Gastrocnemius medialis (tissue), 4 donors: ENCODE data around the gene HPCAL4.

Experiments used
- POLR2A ChIP-seq, 2 donors: fragments of 450-650 bp; IDR thresholded peaks; one replicate each; pipeline ENCODE4 v1.6.1; 2017; ENCODE audit warnings: antibody characterized with exemption in 2 of 2, mild to moderate bottlenecking in 2 of 2, moderate library complexity in 2 of 2
- TF ChIP-seq, protein P1 (sequence below), 5 experiments: fragments of 450-650 bp in 3 of 5; fragments of 200-600 bp in 2 of 5; sonication (generic) in 2 of 5; IDR thresholded peaks in 4 of 5; conservative IDR thresholded peaks in 1 of 5; 1 replicate in 4 of 5; 2 replicates in 1 of 5; pipeline ENCODE4 v1.5.1; 2016 to 2019; ENCODE audit warnings: antibody characterized with exemption in 5 of 5, mild to moderate bottlenecking in 3 of 5, moderate library complexity in 3 of 5

DNA sequence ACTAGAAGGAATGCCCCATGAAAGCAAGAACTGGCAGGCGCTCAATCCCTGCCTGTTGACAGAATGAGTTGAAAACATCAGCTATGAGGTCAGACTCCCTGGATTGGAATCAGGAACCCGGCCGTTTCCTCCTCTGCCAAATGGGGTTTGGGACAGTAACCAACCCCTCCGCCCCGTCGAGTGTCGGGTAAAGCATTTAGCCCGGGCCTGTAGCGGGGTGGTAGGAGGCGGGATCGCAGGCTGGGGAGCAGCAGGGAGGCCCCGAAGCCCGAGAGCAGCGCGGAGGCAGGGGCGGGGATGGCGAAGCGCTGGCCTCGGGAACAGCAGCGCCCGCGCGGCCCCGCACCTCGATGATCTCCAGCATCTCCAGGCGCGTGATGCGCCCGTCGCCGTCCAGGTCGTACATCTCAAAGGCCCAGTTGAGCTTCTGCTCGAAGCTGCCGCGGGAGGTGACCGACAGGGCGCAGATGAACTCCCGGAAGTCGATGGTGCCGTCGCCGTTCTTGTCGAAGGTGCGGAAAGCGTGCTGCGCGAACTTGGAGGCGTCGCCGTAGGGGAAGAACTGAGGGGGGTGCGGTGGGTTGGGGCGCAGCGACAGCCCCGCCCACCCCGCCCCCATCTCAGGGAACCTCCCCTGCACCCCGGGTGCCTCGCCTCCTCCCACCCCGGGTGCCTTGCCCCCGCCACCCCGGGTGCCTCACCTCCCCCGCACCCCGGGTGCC, 7.5 kb downstream of the HPCAL4 start:
- TF ChIP-seq, protein P1, sequence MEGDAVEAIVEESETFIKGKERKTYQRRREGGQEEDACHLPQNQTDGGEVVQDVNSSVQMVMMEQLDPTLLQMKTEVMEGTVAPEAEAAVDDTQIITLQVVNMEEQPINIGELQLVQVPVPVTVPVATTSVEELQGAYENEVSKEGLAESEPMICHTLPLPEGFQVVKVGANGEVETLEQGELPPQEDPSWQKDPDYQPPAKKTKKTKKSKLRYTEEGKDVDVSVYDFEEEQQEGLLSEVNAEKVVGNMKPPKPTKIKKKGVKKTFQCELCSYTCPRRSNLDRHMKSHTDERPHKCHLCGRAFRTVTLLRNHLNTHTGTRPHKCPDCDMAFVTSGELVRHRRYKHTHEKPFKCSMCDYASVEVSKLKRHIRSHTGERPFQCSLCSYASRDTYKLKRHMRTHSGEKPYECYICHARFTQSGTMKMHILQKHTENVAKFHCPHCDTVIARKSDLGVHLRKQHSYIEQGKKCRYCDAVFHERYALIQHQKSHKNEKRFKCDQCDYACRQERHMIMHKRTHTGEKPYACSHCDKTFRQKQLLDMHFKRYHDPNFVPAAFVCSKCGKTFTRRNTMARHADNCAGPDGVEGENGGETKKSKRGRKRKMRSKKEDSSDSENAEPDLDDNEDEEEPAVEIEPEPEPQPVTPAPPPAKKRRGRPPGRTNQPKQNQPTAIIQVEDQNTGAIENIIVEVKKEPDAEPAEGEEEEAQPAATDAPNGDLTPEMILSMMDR (IDR thresholded peaks at IDR 0.05 in 4 of 5, conservative IDR thresholded peaks at IDR 0.05 in 1 of 5): no peak
- TF ChIP-seq POLR2A (IDR thresholded peaks at IDR 0.05): no peak
